Measurements from ENCODE around the gene TM6SF1. TPM values are rescaled to one million over a fixed set of nuclear protein-coding genes. Genes with fewer than 3 reads are reported as not detected.
"Not testable (repeated sequence)": the region's sequence is repeated elsewhere in the genome, so short reads cannot be mapped to it uniquely, and the experiment has no call there.

Gene TM6SF1
- total and polyA plus RNA-seq, 2 of the 4 experiments (the other 2 are of a cell fraction) = 1.6 to 1.9 TPM

DNA sequence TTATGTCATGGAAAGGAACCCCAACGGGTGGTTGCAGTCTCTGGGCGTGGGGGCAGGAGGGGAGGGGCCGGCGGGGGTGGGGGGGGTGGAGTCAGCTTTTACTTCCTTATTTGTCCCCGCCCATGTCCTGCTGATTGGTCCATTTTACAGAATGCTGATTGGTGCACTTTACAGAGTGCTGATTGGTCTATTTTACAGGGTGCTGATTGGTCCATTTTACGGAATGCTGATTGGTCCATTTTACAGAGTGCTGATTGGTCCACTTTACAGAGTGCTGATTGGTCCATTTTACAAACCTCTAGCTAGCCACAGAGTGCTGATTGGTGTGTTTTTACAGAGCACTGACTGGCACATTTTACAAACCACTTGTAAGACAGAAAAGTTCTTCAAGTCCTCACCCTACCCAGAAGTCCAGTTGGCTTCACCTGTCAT lies 38.2 kb upstream of the TM6SF1 start:
- H2BK15ac ChIP-seq (ENCODE audit: low read depth, low read length); H3K56ac ChIP-seq (ENCODE audit: extremely low read depth, insufficient read depth, low read length); POLR2A ChIA-PET (ENCODE audit: unreplicated experiment); H3K18ac ChIP-seq (ENCODE audit: low read depth, low read length); H4K5ac ChIP-seq (ENCODE audit: low read depth, low read length); H2BK20ac ChIP-seq (ENCODE audit: low read depth, low read length); H3K27me3 ChIP-seq (ENCODE audit: control insufficient read depth, insufficient read depth, low read length); ATAC-seq (ENCODE audit: low read depth); H3K79me1 ChIP-seq (ENCODE audit: low read depth in 1 of 2, low read length in 2 of 2); H3K9me1 ChIP-seq (ENCODE audit: insufficient read depth, low read length); H2AFZ ChIP-seq (replicated peaks; ENCODE audit: low read length, poor library complexity); H3K9me3 ChIP-seq (ENCODE audit: control insufficient read depth, insufficient read depth, low read length); CTCF ChIA-PET; H3K27ac ChIP-seq (ENCODE audit: insufficient read depth, low read length); H4K91ac ChIP-seq (ENCODE audit: insufficient read depth, low read depth, low read length); H3K4me2 ChIP-seq (ENCODE audit: low read depth, low read length); H3K4ac ChIP-seq (ENCODE audit: low read depth, low read length); H2AK5ac ChIP-seq (ENCODE audit: low read depth, low read length); H3K23ac ChIP-seq (ENCODE audit: low read depth, low read length); H3K4me3 ChIP-seq (ENCODE audit: insufficient read depth, low read depth, low read length); H3K36me3 ChIP-seq (ENCODE audit: control insufficient read depth, insufficient read depth, low read length); H3K14ac ChIP-seq (replicated peaks; ENCODE audit: low read depth, low read length); H2AK9ac ChIP-seq (replicated peaks; ENCODE audit: low read depth, low read length, poor library complexity); in situ Hi-C loops (cut with MboI; ENCODE audit: low sequenced_read_pairs); BruUV-seq (replicated peaks); H3K9ac ChIP-seq (ENCODE audit: low read depth, low read length); H2BK120ac ChIP-seq (ENCODE audit: low read depth, low read length); DNase-seq; H2BK5ac ChIP-seq (ENCODE audit: low read depth, low read length, poor library complexity, severe bottlenecking); H4K8ac ChIP-seq (ENCODE audit: low read depth in 2 of 2, low read length in 2 of 2); intact Hi-C loops (cut with micrococcal nuclease); H3K4me1 ChIP-seq (ENCODE audit: control insufficient read depth, insufficient read depth, low read length); dilution Hi-C loops (cut with HindIII; ENCODE audit: low sequenced_read_pairs, unreplicated experiment): not testable (repeated sequence)
- peaks cover 18% of the 10 kb centered on the region; the same call in 1 of the 2 replicates for H4K20me1 ChIP-seq (ENCODE audit: insufficient read depth, low read length)
- peak; percentile 68 for TF ChIP-seq MAFK (IDR thresholded peaks at IDR 0.05; ENCODE audit: low read depth, low read length)
- WGBS, 2 experiments (ENCODE audit: extremely low coverage in 2 of 2, insufficient read length in 1 of 2) = no CpG with 5 or more reads among the region's 6 CpGs
